Measurements from ENCODE around the gene PTPRF. TPM values are rescaled to one million over a fixed set of nuclear protein-coding genes. Genes with fewer than 3 reads are reported as not detected.

The PTPRF gene
- total RNA-seq, 2 donors from 2014 or later: 182 to 292 TPM

- intact Hi-C loops (cut with DNase I): no loop called here
- peaks cover 62% of the 10 kb centered on the region for H3K4me1 ChIP-seq (replicated peaks)
- 25% methylated on average over 8 of the region's 8 CpGs for WGBS
These were observed 5.6 kb downstream of the PTPRF start for GRCh38 chr1:43536196-43536863.

DNA sequence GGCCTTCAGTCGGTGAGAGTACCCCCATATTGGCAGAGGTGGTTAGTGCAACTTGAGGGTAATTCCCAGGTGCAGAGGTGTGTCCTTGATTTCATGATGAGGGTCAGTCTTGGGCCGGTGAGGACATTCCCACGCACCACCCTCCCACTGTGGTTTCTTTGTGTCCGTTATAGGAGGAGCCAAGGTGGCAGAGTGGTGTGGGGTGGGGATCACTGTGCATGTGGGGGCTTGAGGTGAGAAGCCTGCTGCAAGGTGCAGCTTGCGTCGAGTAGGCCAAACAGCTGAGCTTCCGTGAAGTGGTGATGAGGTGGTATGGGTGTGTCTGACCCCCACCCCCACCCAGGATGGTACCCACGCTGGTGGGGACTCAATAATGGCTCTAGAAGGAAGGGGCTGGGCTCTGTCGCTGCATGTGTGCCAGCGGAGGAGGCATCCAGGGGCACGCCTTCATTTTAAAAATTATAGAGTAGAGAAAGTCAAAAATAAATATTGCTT lies 6.2 kb downstream of the PTPRF start:
- Histone ChIP-seq H3K36me3 (no peaks in the 10 kb centered on the region), H3K4me3 (peak overlapping the region in 1 of 2 donors; percentile 13), H3K4me1 (replicated peaks) (peaks cover 62% of the 10 kb centered on the region), H3K9me3 (no peaks in the 10 kb centered on the region), H3K27me3 (replicated peaks; ENCODE audit: insufficient read depth) (no peaks in the 10 kb centered on the region), H3K27ac (peak overlapping the region; percentile 65 to 97)
- no peak for DNase-seq (ENCODE audit: low spot score)
- TF ChIP-seq POLR2AphosphoS5 (IDR thresholded peaks at IDR 0.05): no peak
- TF ChIP-seq, protein P1, sequence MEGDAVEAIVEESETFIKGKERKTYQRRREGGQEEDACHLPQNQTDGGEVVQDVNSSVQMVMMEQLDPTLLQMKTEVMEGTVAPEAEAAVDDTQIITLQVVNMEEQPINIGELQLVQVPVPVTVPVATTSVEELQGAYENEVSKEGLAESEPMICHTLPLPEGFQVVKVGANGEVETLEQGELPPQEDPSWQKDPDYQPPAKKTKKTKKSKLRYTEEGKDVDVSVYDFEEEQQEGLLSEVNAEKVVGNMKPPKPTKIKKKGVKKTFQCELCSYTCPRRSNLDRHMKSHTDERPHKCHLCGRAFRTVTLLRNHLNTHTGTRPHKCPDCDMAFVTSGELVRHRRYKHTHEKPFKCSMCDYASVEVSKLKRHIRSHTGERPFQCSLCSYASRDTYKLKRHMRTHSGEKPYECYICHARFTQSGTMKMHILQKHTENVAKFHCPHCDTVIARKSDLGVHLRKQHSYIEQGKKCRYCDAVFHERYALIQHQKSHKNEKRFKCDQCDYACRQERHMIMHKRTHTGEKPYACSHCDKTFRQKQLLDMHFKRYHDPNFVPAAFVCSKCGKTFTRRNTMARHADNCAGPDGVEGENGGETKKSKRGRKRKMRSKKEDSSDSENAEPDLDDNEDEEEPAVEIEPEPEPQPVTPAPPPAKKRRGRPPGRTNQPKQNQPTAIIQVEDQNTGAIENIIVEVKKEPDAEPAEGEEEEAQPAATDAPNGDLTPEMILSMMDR (IDR thresholded peaks at IDR 0.05): no peak
- TF ChIP-seq POLR2A (IDR thresholded peaks at IDR 0.05): no peak
- WGBS: 31% methylated on average over 11 of the region's 11 CpGs
- intact Hi-C loops (cut with DNase I): no loop called here

More at GRCh38 chr1:43536196-43536863, 5.6 kb downstream of the PTPRF start:
- Histone ChIP-seq H3K9me3 (no peaks in the 10 kb centered on the region), H3K27me3 (replicated peaks; ENCODE audit: insufficient read depth) (no peaks in the 10 kb centered on the region), H3K27ac (peak overlapping the region; percentile 65 to 97), H3K36me3 (no peaks in the 10 kb centered on the region), H3K4me3 (peak overlapping the region in 1 of 2 donors; percentile 13)
- DNase-seq (ENCODE audit: low spot score): peak; percentile 88
- TF ChIP-seq, protein P1 (IDR thresholded peaks at IDR 0.05): no peak
- peak; percentile 77 for TF ChIP-seq POLR2AphosphoS5 (IDR thresholded peaks at IDR 0.05)

DNA sequence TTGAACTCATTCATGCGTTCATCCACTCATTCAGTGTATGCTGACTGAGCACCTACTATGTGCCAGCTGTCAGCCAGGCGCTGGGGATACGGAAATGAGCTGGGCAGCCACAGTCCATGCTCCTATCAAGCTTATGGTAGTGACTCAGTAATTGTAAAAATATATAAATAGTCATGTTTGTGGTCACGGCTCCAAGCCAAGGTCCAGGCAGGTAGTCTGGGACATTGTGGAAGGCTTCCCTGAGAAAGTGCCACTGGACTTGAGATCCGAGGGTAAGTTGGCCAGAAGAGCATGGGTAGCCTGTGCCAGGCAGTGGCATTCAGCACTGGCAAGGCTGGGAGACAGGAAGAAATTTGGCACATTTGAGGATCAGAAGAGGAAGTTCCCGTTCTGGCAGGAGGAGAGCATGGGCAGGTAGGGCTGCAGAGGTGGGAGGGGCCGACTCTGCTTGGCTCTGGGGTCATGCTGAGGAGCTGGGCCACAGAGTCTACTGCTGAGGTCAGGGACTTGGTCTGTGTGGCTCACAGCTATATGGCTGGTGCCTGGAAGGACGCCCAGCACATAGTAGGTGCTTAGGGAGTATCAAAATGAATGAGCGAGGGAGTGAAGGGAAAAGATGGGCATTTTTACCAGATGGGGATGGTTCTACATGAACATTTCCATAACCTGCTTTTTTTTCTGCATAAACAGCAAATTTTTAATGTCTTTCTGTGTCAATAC lies 6.9 kb downstream of the PTPRF start:
- intact Hi-C loops (cut with DNase I): no loop called here
- Histone ChIP-seq H3K36me3 (no peaks in the 10 kb centered on the region), H3K4me3 (peak overlapping the region in 1 of 2 donors; percentile 13), H3K27me3 (replicated peaks; ENCODE audit: insufficient read depth) (no peaks in the 10 kb centered on the region), H3K4me1 (replicated peaks) (peaks cover 66% of the 10 kb centered on the region), H3K27ac (peak overlapping the region; percentile 65 to 97), H3K9me3 (no peaks in the 10 kb centered on the region)
- TF ChIP-seq, protein P1 (IDR thresholded peaks at IDR 0.05): no peak
- no peak for TF ChIP-seq POLR2A (IDR thresholded peaks at IDR 0.05)
- peak; percentile 86 for TF ChIP-seq POLR2AphosphoS5 (IDR thresholded peaks at IDR 0.05)
- 49% methylated on average over 9 of the region's 9 CpGs for WGBS
- DNase-seq (ENCODE audit: low spot score): peak; percentile 90

GRCh38 chr1:43538143-43538487 lies 7.4 kb downstream of the PTPRF start:
- Histone ChIP-seq H3K4me1 (replicated peaks) (peaks cover 72% of the 10 kb centered on the region), H3K36me3 (no peaks in the 10 kb centered on the region), H3K9me3 (no peaks in the 10 kb centered on the region), H3K4me3 (no peak overlapping the region), H3K27ac (peak overlapping the region; percentile 65 to 97), H3K27me3 (replicated peaks; ENCODE audit: insufficient read depth) (no peaks in the 10 kb centered on the region)
- TF ChIP-seq POLR2AphosphoS5 (IDR thresholded peaks at IDR 0.05) (no peak), POLR2A (IDR thresholded peaks at IDR 0.05) (no peak)
- TF ChIP-seq, protein P1 (IDR thresholded peaks at IDR 0.05): no peak
- intact Hi-C loops (cut with DNase I): no loop called here
- 83% methylated on average over 3 of the region's 3 CpGs for WGBS
- no peak for DNase-seq (ENCODE audit: low spot score)
